SK-N-SH (cell line): ENCODE measurements around the gene ERC2. TPM values are rescaled to one million over a fixed set of nuclear protein-coding genes. Genes with fewer than 3 reads are reported as not detected.

Source experiments
- CTCF ChIA-PET: fragments of 300-600, 350-600 bp; formaldehyde crosslinking; extraction: SDS; loops from one replicate; lab custom pipeline; 2021; lab: Yijun Ruan, JAX
- POLR2A ChIA-PET: fragments of 350-600 bp; sonication (Branson Sonifier 250); formaldehyde crosslinking; extraction: SDS; loops from one replicate; lab custom pipeline; 2020; ENCODE audit warnings: antibody characterized with exemption, inconsistent platforms; lab: Yijun Ruan, JAX
- DNase-seq: peaks from one replicate; pipeline ENCODE4 v3.0.0; 2012
- H2AFZ ChIP-seq: fragments of 200-600 bp; sonication (generic); 2 replicates; pipeline ENCODE4 v1.8.1; 2016; ENCODE audit warnings: antibody characterized with exemption, mild to moderate bottlenecking, low read depth
- H3F3A ChIP-seq: fragments of 200-600 bp; sonication (generic); replicated peaks from 2 replicates; pipeline ENCODE3; 2016; ENCODE audit warnings: antibody characterized with exemption, mild to moderate bottlenecking; ENCODE audit not compliant: insufficient read depth
- H3K27ac ChIP-seq, 2 experiments: fragments of 200-500 bp in 1 of 2; fragments of 200-600 bp in 1 of 2; sonication (Bioruptor generic) in 1 of 2; sonication (generic), shearing (Covaris generic) in 1 of 2; 2 replicates each; pipeline versions ENCODE4 v1.5.1 to v1.6.1; 2014 to 2016; ENCODE audit warnings: low read depth in 2 of 2, inconsistent platforms in 1 of 2, low read length in 1 of 2, mild to moderate bottlenecking in 1 of 2, mixed read lengths in 1 of 2
- H3K27me3 ChIP-seq: fragments of 200-600 bp; sonication (generic), shearing (Covaris generic); 2 replicates; pipeline ENCODE4 v1.6.1; 2016; ENCODE audit warnings: mixed run types; ENCODE audit not compliant: insufficient read depth
- H3K36me3 ChIP-seq, 2 experiments: fragments of 200-500 bp in 1 of 2; fragments of 200-600 bp in 1 of 2; sonication (Bioruptor generic) in 1 of 2; sonication (generic) in 1 of 2; replicated peaks in 1 of 2; 2 replicates each; pipeline versions ENCODE3 to v1.5.1; 2014 to 2016; ENCODE audit warnings: low read length in 1 of 2, mild to moderate bottlenecking in 1 of 2; ENCODE audit not compliant: insufficient read depth in 2 of 2, control insufficient read depth in 1 of 2
- H3K4me1 ChIP-seq, 2 experiments: fragments of 200-500 bp in 1 of 2; fragments of 200-600 bp in 1 of 2; sonication (Bioruptor generic) in 1 of 2; sonication (generic), shearing (Covaris generic) in 1 of 2; 2 replicates each; pipeline versions ENCODE4 v1.5.1 to v1.6.1; 2014 to 2016; ENCODE audit warnings: low read depth in 1 of 2, low read length in 1 of 2, mixed run types in 1 of 2; ENCODE audit not compliant: insufficient read depth in 2 of 2, control insufficient read depth in 1 of 2
- H3K4me2 ChIP-seq: fragments of 200-600 bp; sonication (generic), shearing (Covaris generic); 2 replicates; pipeline ENCODE4 v1.6.1; 2017; ENCODE audit warnings: mixed run types
- H3K4me3 ChIP-seq, 2 experiments: fragments of 200-500 bp in 1 of 2; fragments of 200-600 bp in 1 of 2; sonication (Bioruptor generic) in 1 of 2; sonication (generic), shearing (Covaris generic) in 1 of 2; 2 replicates each; pipeline versions ENCODE4 v1.5.1 to v1.8.1; 2014 to 2016; ENCODE audit warnings: low read depth in 2 of 2, inconsistent platforms in 1 of 2, low read length in 1 of 2, mild to moderate bottlenecking in 1 of 2, mixed read lengths in 1 of 2, moderate library complexity in 1 of 2
- H3K79me2 ChIP-seq: fragments of 200-600 bp; sonication (generic); 2 replicates; pipeline ENCODE4 v1.8.1; 2017; ENCODE audit warnings: mild to moderate bottlenecking; ENCODE audit not compliant: insufficient read depth
- H3K9ac ChIP-seq: fragments of 200-600 bp; sonication (generic); 2 replicates; pipeline ENCODE4 v1.6.1; 2017; ENCODE audit warnings: mixed run types
- H3K9me2 ChIP-seq: fragments of 200-600 bp; sonication (generic); 2 replicates; pipeline ENCODE4 v1.6.1; 2017; ENCODE audit warnings: mixed run types
- H3K9me3 ChIP-seq: fragments of 200-600 bp; sonication (generic); 2 replicates; pipeline ENCODE4 v1.6.1; 2017; ENCODE audit warnings: mixed run types, mild to moderate bottlenecking, moderate library complexity
- H4K20me1 ChIP-seq: fragments of 200-600 bp; sonication (generic); 2 replicates; pipeline ENCODE4 v1.6.1; 2017; ENCODE audit warnings: mild to moderate bottlenecking, mixed run types; ENCODE audit not compliant: insufficient read depth
- CTCF ChIP-seq: fragments of 200-600 bp; sonication (generic); IDR thresholded peaks from 2 replicates; pipeline ENCODE4 v1.6.1; 2017; ENCODE audit warnings: antibody characterized with exemption, mild to moderate bottlenecking, moderate library complexity
- EP300 ChIP-seq, 2 experiments: IDR thresholded peaks; 2 replicates each; pipeline versions ENCODE4 v1.4.0 to v1.6.1; 2012; ENCODE audit warnings: borderline replicate concordance in 1 of 2, low read depth in 1 of 2, low read length in 1 of 2
- FOXJ3 ChIP-seq: sonication (generic); formaldehyde crosslinking; IDR thresholded peaks from 2 replicates; pipeline ENCODE4 v1.5.1; 2020; ENCODE audit warnings: mild to moderate bottlenecking, missing genetic modification reagents
- FOXM1 ChIP-seq: IDR thresholded peaks from 2 replicates; pipeline ENCODE4 v1.4.0; 2012; ENCODE audit warnings: low read depth, mild to moderate bottlenecking
- JUND ChIP-seq: IDR thresholded peaks from 2 replicates; pipeline ENCODE4 v1.4.0; 2012
- MXI1 ChIP-seq: IDR thresholded peaks from 2 replicates; pipeline ENCODE4 v1.6.1; 2012; ENCODE audit warnings: mild to moderate bottlenecking, low read depth, low read length, improper control_type of control experiment
- NFIC ChIP-seq: IDR thresholded peaks from 2 replicates; pipeline ENCODE4 v1.4.0; 2012; ENCODE audit warnings: borderline replicate concordance
- PBX3 ChIP-seq: IDR thresholded peaks from 2 replicates; pipeline ENCODE4; 2012
- POLR2AphosphoS5 ChIP-seq: IDR thresholded peaks from 2 replicates; pipeline ENCODE4 v1.6.1; 2012; ENCODE audit warnings: low read depth, low read length
- RAD21 ChIP-seq: IDR thresholded peaks from 2 replicates; pipeline ENCODE4 v1.6.1; 2012; ENCODE audit warnings: mild to moderate bottlenecking, low read length
- RCOR1 ChIP-seq: fragments of 150-350 bp; IDR thresholded peaks from 2 replicates; pipeline ENCODE4 v1.6.1; 2017; ENCODE audit warnings: antibody characterized with exemption, low read length
- REST ChIP-seq: IDR thresholded peaks from 2 replicates; pipeline ENCODE4 v1.6.1; 2012; ENCODE audit warnings: mild to moderate bottlenecking, low read depth, low read length, moderate library complexity
- RFX5 ChIP-seq: IDR thresholded peaks from 2 replicates; pipeline ENCODE4 v1.6.1; 2012; ENCODE audit warnings: mild to moderate bottlenecking, improper control_type of control experiment, low read length
- RXRA ChIP-seq: IDR thresholded peaks from 2 replicates; pipeline ENCODE4 v1.4.0; 2012; ENCODE audit warnings: low read depth, mild to moderate bottlenecking, borderline replicate concordance
- TEAD4 ChIP-seq: IDR thresholded peaks from 2 replicates; pipeline ENCODE4 v1.4.0; 2012; ENCODE audit warnings: mild to moderate bottlenecking, borderline replicate concordance; ENCODE audit not compliant: insufficient read depth
- ZBTB33 ChIP-seq: IDR thresholded peaks from 2 replicates; pipeline ENCODE4 v1.4.0; 2012; ENCODE audit warnings: low read depth, borderline replicate concordance
- WGBS: methylation state at CpG from one replicate; pipeline ENCODE4 v1.1.6; 2017; ENCODE audit warnings: low lambda C conversion rate; 5-methylcytosine and 5-hydroxymethylcytosine counted together
- polyA plus RNA-seq, 3 experiments: library from polyadenylated mRNA; depleted of rRNA; stranded (reverse); fragments of >200 nt; gene quantifications; 2 replicates each; pipeline ENCODE4 v1.2.3, GENCODE V29; 2012

The ERC2 gene
- polyA plus RNA-seq, 1 of the 3 experiments (the other 2 are of a cell fraction) = 1.6 TPM

- WGBS = 83% methylated on average over 3 of the region's 3 CpGs
These were observed 274.7 kb downstream of the ERC2 start for GRCh38 chr3:56193519-56193918.

GRCh38 chr3:56192001-56192400 is 276.3 kb downstream of the ERC2 start:
- no peaks in the 10 kb centered on the region for H3K79me2 ChIP-seq
- no peak overlapping the region for H3K4me2 ChIP-seq
- H4K20me1 ChIP-seq = no peaks in the 10 kb centered on the region
- no peak for DNase-seq
- no peaks in the 10 kb centered on the region for H3K36me3 ChIP-seq
- no peak overlapping the region for H3K27ac ChIP-seq
- H3K4me3 ChIP-seq = no peak overlapping the region
- no peaks in the 10 kb centered on the region for H3K4me1 ChIP-seq
- no peak overlapping the region for H2AFZ ChIP-seq
- no peaks in the 10 kb centered on the region for H3K9me3 ChIP-seq
- H3K27me3 ChIP-seq = no peaks in the 10 kb centered on the region
- CTCF ChIA-PET = no interaction called here
- POLR2A ChIA-PET = no interaction called here
- H3K9ac ChIP-seq = no peak overlapping the region
- no peaks in the 10 kb centered on the region for H3K9me2 ChIP-seq
- H3F3A ChIP-seq = no peaks in the 10 kb centered on the region
- no peak for TF ChIP-seq EP300 (IDR thresholded peaks at IDR 0.05; ENCODE audit: borderline replicate concordance in 1 of 2, low read depth in 1 of 2, low read length in 1 of 2)
- no peak for TF ChIP-seq JUND
- no peak for TF ChIP-seq MXI1
- TF ChIP-seq FOXJ3 (CRISPR knock-in tag) = no peak
- no peak for TF ChIP-seq RXRA
- no peak for TF ChIP-seq RAD21
- TF ChIP-seq RFX5 = no peak
- no peak for TF ChIP-seq PBX3
- no peak for TF ChIP-seq REST
- TF ChIP-seq FOXM1 = no peak

More at GRCh38 chr3:56193519-56193918, 274.7 kb downstream of the ERC2 start:
- Histone ChIP-seq H3K36me3 (no peaks in the 10 kb centered on the region), H3K9me3 (no peaks in the 10 kb centered on the region), H3K27me3 (no peaks in the 10 kb centered on the region), H3K9ac (no peak overlapping the region), H3K27ac (no peak overlapping the region), H3K4me3 (no peak overlapping the region), H3K4me1 (no peaks in the 10 kb centered on the region), H4K20me1 (no peaks in the 10 kb centered on the region), H3K79me2 (no peaks in the 10 kb centered on the region), H3K9me2 (no peaks in the 10 kb centered on the region), H3F3A (no peaks in the 10 kb centered on the region), H2AFZ (no peak overlapping the region), H3K4me2 (no peak overlapping the region)
- DNase-seq = no peak
- TF ChIP-seq ZBTB33 (no peak), RCOR1 (no peak), NFIC (no peak), CTCF (no peak), TEAD4 (no peak), POLR2AphosphoS5 (no peak)
- ChIA-PET CTCF (interaction anchor here (0.7 kb wide), 1 partner anchor 57 kb away, joined by 4 read pairs; no protein-coding TSS in a partner anchor), POLR2A (no interaction called here)
